DOHH2 (cell line): ENCODE results near the gene GRM4.
"Not testable (repeated sequence)": the region's sequence is repeated elsewhere in the genome, so short reads cannot be mapped to it uniquely, and the experiment has no call there.

Experiments
- H3F3A ChIP-seq: fragments of 200-600 bp; sonication (generic), shearing (Covaris generic); 2 replicates; pipeline ENCODE4 v1.6.0; 2016; ENCODE audit warnings: antibody characterized with exemption, mild to moderate bottlenecking; ENCODE audit not compliant: control insufficient read depth, insufficient read depth
- H3K27ac ChIP-seq: fragments of 200-600 bp; sonication (generic); 2 replicates; pipeline ENCODE4 v1.5.1; 2014; ENCODE audit warnings: low read depth, mild to moderate bottlenecking, low read length, moderate library complexity
- H3K27me3 ChIP-seq: fragments of 200-600 bp; sonication (generic); 2 replicates; pipeline ENCODE4 v1.6.1; 2014; ENCODE audit warnings: mild to moderate bottlenecking, low read length, mixed read lengths; ENCODE audit not compliant: control insufficient read depth
- H3K36me3 ChIP-seq: fragments of 200-600 bp; sonication (generic); 2 replicates; pipeline ENCODE4 v1.6.1; 2014; ENCODE audit warnings: mild to moderate bottlenecking, low read length, moderate library complexity, mixed read lengths; ENCODE audit not compliant: control insufficient read depth
- H3K4me1 ChIP-seq: fragments of 200-600 bp; sonication (generic); 2 replicates; pipeline ENCODE4 v1.6.1; 2014; ENCODE audit warnings: mild to moderate bottlenecking, low read length, mixed read lengths; ENCODE audit not compliant: control insufficient read depth
- H3K4me2 ChIP-seq: fragments of 200-600 bp; sonication (generic); 2 replicates; pipeline ENCODE4 v1.6.0; 2014; ENCODE audit warnings: mild to moderate bottlenecking, low read length, moderate library complexity
- H3K4me3 ChIP-seq: fragments of 200-600 bp; sonication (generic); 2 replicates; pipeline ENCODE4 v1.5.1; 2014; ENCODE audit warnings: mild to moderate bottlenecking, low read length, mixed read lengths
- H3K79me2 ChIP-seq: fragments of 200-600 bp; sonication (generic); 2 replicates; pipeline ENCODE4 v1.6.1; 2014; ENCODE audit warnings: mild to moderate bottlenecking, low read length, mixed read lengths; ENCODE audit not compliant: control insufficient read depth
- H3K9me2 ChIP-seq: fragments of 200-600 bp; sonication (generic); replicated peaks from 2 replicates; pipeline ENCODE4 v1.6.1; 2014; ENCODE audit warnings: mild to moderate bottlenecking, low read length, mixed read lengths; ENCODE audit not compliant: control insufficient read depth
- H3K9me3 ChIP-seq: fragments of 200-600 bp; sonication (generic); 2 replicates; pipeline ENCODE4 v1.6.1; 2014; ENCODE audit warnings: antibody characterized with exemption, low read length, mixed read lengths; ENCODE audit not compliant: control insufficient read depth, insufficient read depth
- H4K20me1 ChIP-seq: fragments of 200-600 bp; sonication (generic); 2 replicates; pipeline ENCODE4 v1.6.0; 2014; ENCODE audit warnings: low read depth, mild to moderate bottlenecking, antibody characterized with exemption, low read length, moderate library complexity; ENCODE audit not compliant: control insufficient read depth, insufficient read depth
- CTCF ChIP-seq: fragments of 200-600 bp; sonication (generic); IDR thresholded peaks from one replicate; pipeline ENCODE4 v1.5.1; 2014; ENCODE audit warnings: antibody characterized with exemption, mild to moderate bottlenecking, low read depth, low read length; ENCODE audit not compliant: poor library complexity, severe bottlenecking
- EZH2phosphoT487 ChIP-seq: fragments of 200-600 bp; sonication (generic); IDR thresholded peaks from 2 replicates; pipeline ENCODE4 v1.6.1; 2017; ENCODE audit warnings: borderline replicate concordance, mild to moderate bottlenecking, antibody characterized with exemption, low read length, moderate library complexity, mixed read lengths

Gene GRM4

GRCh38 chr6:34018026-34018425 is 127.9 kb downstream of the GRM4 start:
- H3K27me3 ChIP-seq, result no peaks in the 10 kb centered on the region
- H3K36me3 ChIP-seq, result no peaks in the 10 kb centered on the region
- no peaks in the 10 kb centered on the region for H3K9me2 ChIP-seq
- H3K27ac ChIP-seq, result no peak overlapping the region
- H3K4me2 ChIP-seq, result no peak overlapping the region
- H3K79me2 ChIP-seq, result no peaks in the 10 kb centered on the region
- no peaks in the 10 kb centered on the region for H3F3A ChIP-seq
- H3K9me3 ChIP-seq, result peaks cover 9% of the 10 kb centered on the region; the same call in 1 of the 2 replicates
- no peak for TF ChIP-seq CTCF
- no peak for TF ChIP-seq EZH2phosphoT487
- no peak overlapping the region for H3K4me3 ChIP-seq
- no peaks in the 10 kb centered on the region for H4K20me1 ChIP-seq
- no peaks in the 10 kb centered on the region for H3K4me1 ChIP-seq

GRCh38 chr6:34017106-34017805 is 128.6 kb downstream of the GRM4 start:
- Histone ChIP-seq H3K9me2 (no peaks in the 10 kb centered on the region), H3K27ac (no peak overlapping the region), H3K79me2 (no peaks in the 10 kb centered on the region), H4K20me1 (no peaks in the 10 kb centered on the region), H3F3A (no peaks in the 10 kb centered on the region), H3K9me3 (peaks cover 9% of the 10 kb centered on the region; the same call in 1 of the 2 replicates), H3K4me2 (no peak overlapping the region), H3K27me3 (no peaks in the 10 kb centered on the region), H3K36me3 (no peaks in the 10 kb centered on the region), H3K4me3 (no peak overlapping the region), H3K4me1 (no peaks in the 10 kb centered on the region)
- TF ChIP-seq CTCF (no peak), EZH2phosphoT487 (no peak)

- not testable (repeated sequence) for H3K27ac ChIP-seq, H3K79me2 ChIP-seq, H3K9me3 ChIP-seq, H4K20me1 ChIP-seq, H3K4me2 ChIP-seq, H3F3A ChIP-seq, H3K4me1 ChIP-seq, H3K9me2 ChIP-seq, H3K27me3 ChIP-seq, H3K36me3 ChIP-seq, H3K4me3 ChIP-seq
Measured at GRCh38 chr6:34016573-34016972, 129.3 kb downstream of the GRM4 start.

GRCh38 chr6:34015586-34015985 is 130.3 kb downstream of the GRM4 start:
- Histone ChIP-seq H3K27ac (no peak overlapping the region), H3K36me3 (no peaks in the 10 kb centered on the region), H3K27me3 (no peaks in the 10 kb centered on the region), H3K4me3 (no peak overlapping the region), H3K9me2 (no peaks in the 10 kb centered on the region), H4K20me1 (no peaks in the 10 kb centered on the region), H3K4me2 (no peak overlapping the region), H3K79me2 (no peaks in the 10 kb centered on the region), H3F3A (no peaks in the 10 kb centered on the region), H3K9me3 (peaks cover 9% of the 10 kb centered on the region; the same call in 1 of the 2 replicates), H3K4me1 (no peaks in the 10 kb centered on the region)
- TF ChIP-seq EZH2phosphoT487, result no peak
- TF ChIP-seq CTCF, result no peak
